K562 (cell line): Measurements from ENCODE around the gene NFILZ. TPM values are rescaled to one million over a fixed set of nuclear protein-coding genes. Genes with fewer than 3 reads are reported as not detected.

ENCODE experiments used
- ATAC-seq: fragments of 200-7000 bp; cut with Tn5 transposase; 3 replicates; pipeline ENCODE4 v1.9.1; 2020; ENCODE audit warnings: moderate library complexity
- BruUV-seq: library from RNA; stranded (reverse); fragments of 400-500 nt; replicated peaks from 2 replicates; lab custom pipeline; 2021; lab: Mats Ljungman, UMichigan
- CTCF ChIA-PET: fragments of 300-600 bp; formaldehyde crosslinking; extraction: SDS; loops from one replicate; lab custom pipeline; 2021; ENCODE audit warnings: low intra/inter-chr PET ratio; lab: Yijun Ruan, JAX
- POLR2A ChIA-PET: fragments of 300-600, 350-650 bp; sonication (Branson Sonifier 250); formaldehyde crosslinking; extraction: SDS; loops from one replicate; lab custom pipeline; 2021; ENCODE audit warnings: antibody characterized with exemption, inconsistent platforms; lab: Yijun Ruan, JAX
- DNase-seq, 4 experiments: peaks; one replicate each; pipeline versions ENCODE4 v3.0.0 to v3.0.0-alpha.2; 2011 to 2018; ENCODE audit warnings: low spot score in 3 of 4, mixed read lengths in 3 of 4; ENCODE audit errors: extremely low read depth in 1 of 4
- FAIRE-seq: peaks from 2 replicates; lab custom pipeline; 2011; peaks lifted over from hg19 to GRCh38; lab: Jason Lieb, UNC
- H2AFZ ChIP-seq: 2 replicates; pipeline ENCODE4 v1.6.0; 2011; ENCODE audit warnings: low read depth, low read length, control low read depth, inconsistent platforms
- H3K27ac ChIP-seq: fragments of 200-600 bp; 3 replicates; pipeline ENCODE4 v1.8.0; 2011; ENCODE audit warnings: low read depth, mild to moderate bottlenecking, control low read depth, inconsistent platforms, low read length, moderate library complexity, mixed read lengths; ENCODE audit errors: extremely low read depth
- H3K27me3 ChIP-seq, 2 experiments: fragments of 300-600 bp in 1 of 2; 2 replicates in 1 of 2; 3 replicates in 1 of 2; pipeline versions ENCODE4 v1.6.0 to v1.8.0; 2011; ENCODE audit warnings: inconsistent platforms in 2 of 2, low read length in 2 of 2, mild to moderate bottlenecking in 1 of 2, mixed read lengths in 1 of 2, moderate library complexity in 1 of 2; ENCODE audit not compliant: control insufficient read depth in 2 of 2, insufficient read depth in 2 of 2
- H3K36me3 ChIP-seq: fragments of 300-600 bp; 3 replicates; pipeline ENCODE4 v1.8.0; 2011; ENCODE audit warnings: mild to moderate bottlenecking, low read length, inconsistent platforms; ENCODE audit not compliant: control insufficient read depth, insufficient read depth
- H3K4me1 ChIP-seq, 2 experiments: fragments of 200-600 bp in 1 of 2; replicated peaks in 1 of 2; 2 replicates in 1 of 2; 3 replicates in 1 of 2; pipeline versions ENCODE4 v1.5.1 to v1.8.0; 2011; ENCODE audit warnings: inconsistent platforms in 2 of 2, low read length in 2 of 2, mild to moderate bottlenecking in 1 of 2, mixed read lengths in 1 of 2, moderate library complexity in 1 of 2; ENCODE audit not compliant: control insufficient read depth in 2 of 2, insufficient read depth in 2 of 2
- H3K4me2 ChIP-seq: 2 replicates; pipeline ENCODE4 v1.6.1; 2011; ENCODE audit warnings: low read length, control low read depth, inconsistent platforms, mixed read lengths; ENCODE audit not compliant: insufficient read depth
- H3K4me3 ChIP-seq: fragments of 200-600 bp; sonication (generic), shearing (Covaris generic); 2 replicates; pipeline ENCODE4 v1.5.1; 2016; ENCODE audit warnings: control low read depth, inconsistent platforms
- H3K79me2 ChIP-seq: fragments of 200-600 bp; 3 replicates; pipeline ENCODE4 v1.8.0; 2011; ENCODE audit warnings: low read length, inconsistent platforms; ENCODE audit not compliant: control insufficient read depth, insufficient read depth
- H3K9ac ChIP-seq, 2 experiments: 2 replicates each; pipeline versions ENCODE4 v1.6.0 to v1.6.1; 2011; ENCODE audit warnings: low read depth in 2 of 2, low read length in 2 of 2, control low read depth in 1 of 2, inconsistent platforms in 1 of 2, mild to moderate bottlenecking in 1 of 2, mixed read lengths in 1 of 2; ENCODE audit not compliant: insufficient read depth in 1 of 2
- H3K9me1 ChIP-seq: one replicate; pipeline ENCODE4 v1.6.0; 2011; ENCODE audit warnings: inconsistent platforms, mild to moderate bottlenecking, low read length, moderate library complexity; ENCODE audit not compliant: control insufficient read depth, insufficient read depth
- H3K9me3 ChIP-seq: replicated peaks from 2 replicates; pipeline ENCODE4 v1.5.1; 2011; ENCODE audit warnings: low read depth, low read length, inconsistent platforms; ENCODE audit not compliant: control insufficient read depth, insufficient read depth
- H4K20me1 ChIP-seq: replicated peaks from 2 replicates; pipeline ENCODE4 v1.6.1; 2011; ENCODE audit warnings: low read length, inconsistent platforms, mixed read lengths; ENCODE audit not compliant: control insufficient read depth, insufficient read depth
- BHLHE40 ChIP-seq: IDR thresholded peaks from 2 replicates; pipeline ENCODE4 v1.6.1; 2011; ENCODE audit warnings: low read length, improper control_type of control experiment
- CEBPG ChIP-seq, 3 experiments: fragments of 200-800 bp in 1 of 3; sonication (Bioruptor generic) in 1 of 3; sonication (generic) in 1 of 3; formaldehyde crosslinking in 1 of 3; IDR thresholded peaks in 2 of 3; conservative IDR thresholded peaks in 1 of 3; 2 replicates each; pipeline versions ENCODE4 v1.6.1 to v1.8.0; 2016 to 2022; ENCODE audit warnings: missing compliant biosample characterization in 2 of 3, missing genetic modification characterization in 2 of 3, mild to moderate bottlenecking in 1 of 3, missing genetic modification reagents in 1 of 3
- WGBS: fragments of 100-300 bp; shearing (Covaris generic); methylation state at CpG from one replicate; pipeline ENCODE4 v1.1.6; 2016; ENCODE audit warnings: low coverage, mixed read lengths; ENCODE audit not compliant: insufficient coverage; ENCODE audit errors: missing lambda C conversion rate; 5-methylcytosine and 5-hydroxymethylcytosine counted together
- in situ Hi-C: fragments of 300-500 bp; cut with MboI; formaldehyde crosslinking; loops from 4 replicates; pipeline ENCODE4 v1.15.0; 2018; ENCODE audit warnings: inconsistent platforms, mixed read lengths
- intact Hi-C: fragments of 100-400 bp; cut with micrococcal nuclease; formaldehyde crosslinking; loops from 2 replicates; pipeline ENCODE4 v1.14.2; 2022
- polyA plus RNA-seq, 8 experiments: library from polyadenylated mRNA; depleted of rRNA in 4 of 8; stranded (reverse) in 5 of 8; unstranded in 3 of 8; fragments of >200 nt; fragmentation: Nextera tagmentation in 2 of 8; fragmentation: Illumina TruSeq in 1 of 8; extraction: Ambion mirVana in 2 of 8; extraction: Trizol in 1 of 8; gene quantifications; 2 replicates each; pipeline versions ENCODE4 v1.2.1 to v1.2.3, GENCODE V29; 2011 to 2014; ENCODE audit warnings: inconsistent platforms in 1 of 8, missing spikeins in 1 of 8
- total RNA-seq, 7 experiments: library from RNA; depleted of rRNA in 6 of 7; stranded (reverse); fragments of >200 nt in 6 of 7; fragmentation: Illumina TruSeq in 2 of 7; extraction: Trizol in 2 of 7; gene quantifications; 2 replicates each; pipeline versions ENCODE4 v1.2.1 to v1.2.3, GENCODE V29; 2011 to 2021; ENCODE audit warnings: low replicate concordance in 1 of 7

The NFILZ gene
- total and polyA plus RNA-seq, 9 of the 15 experiments (the other 6 are each of a cell fraction or from before 2014, with no cell fraction given): not detected

DNA sequence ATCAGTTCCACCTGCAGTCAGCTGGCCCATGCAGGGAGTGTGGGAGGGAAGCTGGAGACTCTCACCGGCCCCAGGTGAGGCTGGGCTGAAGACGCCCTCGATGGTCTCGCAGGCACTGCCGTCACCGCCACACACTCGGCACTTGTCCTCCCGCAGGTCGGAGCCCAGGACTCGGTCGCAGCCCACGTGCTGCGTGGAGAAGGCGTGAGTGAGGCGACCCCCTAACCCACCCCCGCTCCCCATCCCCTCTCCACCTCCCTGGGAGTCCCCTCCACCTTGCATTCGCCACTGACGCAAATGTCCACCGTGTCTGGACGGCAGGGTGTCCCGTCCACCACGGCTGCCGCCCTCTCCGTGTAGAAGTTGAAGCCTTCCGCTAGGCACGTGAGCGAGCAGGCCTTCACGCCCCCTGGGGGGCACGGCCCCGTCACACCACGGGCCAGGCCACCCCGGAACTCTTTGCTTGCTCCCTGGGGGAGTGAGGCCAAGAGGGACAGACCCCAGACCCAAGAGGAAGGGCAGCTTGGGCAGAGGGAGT is 41.2 kb upstream of the NFILZ start:
- H3K27ac ChIP-seq: no peak overlapping the region
- H2AFZ ChIP-seq: no peak overlapping the region
- no peaks in the 10 kb centered on the region; the same call in 1 of the 2 replicates for H3K9me3 ChIP-seq
- in situ Hi-C loops: no loop called here
- DNase-seq: no peak
- no peak for ATAC-seq
- TF ChIP-seq BHLHE40: peak; percentile 47; the same call in 1 of the 2 replicates
- TF ChIP-seq CEBPG (CRISPR knock-in tag; IDR thresholded peaks at IDR 0.05): no peak
- TF ChIP-seq CEBPG (tag; conservative IDR thresholded peaks at IDR 0.05 in 1 of 2, IDR thresholded peaks at IDR 0.05 in 1 of 2): no peak
- TF ChIP-seq, all 486 proteins: peak for 1
- Histone ChIP-seq H3K4me1 (peaks cover 6 to 41% of the 10 kb centered on the region in 2 experiments; a peak in 4 of 5 replicates), H4K20me1 (peaks cover 8% of the 10 kb centered on the region; the same call in 1 of the 2 replicates), H3K4me2 (no peak overlapping the region), H3K9ac (no peak overlapping the region; a peak in 1 of 4 replicates), H3K9me1 (no peaks in the 10 kb centered on the region), H3K27me3 (peaks cover 9 to 28% of the 10 kb centered on the region in 2 experiments; a peak in 3 of 5 replicates), H3K79me2 (no peaks in the 10 kb centered on the region), H3K4me3 (no peak overlapping the region), H3K36me3 (no peaks in the 10 kb centered on the region)
- 4% methylated on average over 24 of the region's 32 CpGs for whole genome bisulfite sequencing
- POLR2A ChIA-PET: no interaction called here
- FAIRE-seq: no peak
- no TSS peak for BruUV-seq
- CTCF ChIA-PET: no interaction called here
- intact Hi-C loops: no loop called here
